ENCODE measurements around the gene FBXO34.
A peak's percentile ranks its signal among the peaks of the same experiment; 100 is the strongest.

FBXO34 gene

GRCh38 chr14:55347748-55348147 is 76.5 kb downstream of the FBXO34 start:
- DNase-seq (ENCODE audit: low read depth): no peak

- DNase-seq (ENCODE audit: low read depth): no peak
These were observed 77.7 kb downstream of the FBXO34 start for GRCh38 chr14:55348766-55349453.

GRCh38 chr14:55349565-55349964 is 78.3 kb downstream of the FBXO34 start:
- DNase-seq (ENCODE audit: low read depth): no peak

- DNase-seq (ENCODE audit: low read depth): no peak
These were observed 79.2 kb downstream of the FBXO34 start for GRCh38 chr14:55350461-55350860.

- DNase-seq (ENCODE audit: low read depth): no peak
These were observed 79.9 kb downstream of the FBXO34 start for GRCh38 chr14:55351111-55351510.

GRCh38 chr14:55352201-55352600 is 81.0 kb downstream of the FBXO34 start:
- DNase-seq (ENCODE audit: low read depth): no peak

- DNase-seq (ENCODE audit: low read depth): no peak
These were observed 82.7 kb downstream of the FBXO34 start for GRCh38 chr14:55353686-55354467.

- DNase-seq (ENCODE audit: low read depth): peak; percentile 33
These were observed 83.3 kb downstream of the FBXO34 start for GRCh38 chr14:55354500-55354899.

GRCh38 chr14:55355922-55356321 is 84.7 kb downstream of the FBXO34 start:
- no peak for DNase-seq (ENCODE audit: low read depth)

GRCh38 chr14:55356913-55357312 is 85.7 kb downstream of the FBXO34 start:
- DNase-seq (ENCODE audit: low read depth): no peak

- no peak for DNase-seq (ENCODE audit: low read depth)
These were observed 88.1 kb downstream of the FBXO34 start for GRCh38 chr14:55359307-55359706.

- DNase-seq (ENCODE audit: low read depth): peak; percentile 41
These were observed 90.0 kb downstream of the FBXO34 start for GRCh38 chr14:55361190-55361589.

- peak; percentile 59 for DNase-seq (ENCODE audit: low read depth)
These were observed 95.0 kb downstream of the FBXO34 start for GRCh38 chr14:55366271-55366670.

GRCh38 chr14:55370883-55371455 is 99.7 kb downstream of the FBXO34 start:
- no peak for DNase-seq (ENCODE audit: low read depth)

GRCh38 chr14:55372423-55372822 is 101.2 kb downstream of the FBXO34 start:
- DNase-seq (ENCODE audit: low read depth): no peak

GRCh38 chr14:55372825-55373224 is 101.6 kb downstream of the FBXO34 start:
- no peak for DNase-seq (ENCODE audit: low read depth)

GRCh38 chr14:55373784-55374705 is 102.8 kb downstream of the FBXO34 start:
- peak; percentile 36 for DNase-seq (ENCODE audit: low read depth)

- no peak for DNase-seq (ENCODE audit: low read depth)
These were observed 103.5 kb downstream of the FBXO34 start for GRCh38 chr14:55374771-55375170.

GRCh38 chr14:55377236-55377635 is 106.0 kb downstream of the FBXO34 start:
- DNase-seq (ENCODE audit: low read depth): no peak

GRCh38 chr14:55381040-55381439 is 109.8 kb downstream of the FBXO34 start:
- no peak for DNase-seq (ENCODE audit: low read depth)

- no peak for DNase-seq (ENCODE audit: low read depth)
These were observed 110.3 kb downstream of the FBXO34 start for GRCh38 chr14:55381561-55381960.

- DNase-seq (ENCODE audit: low read depth): no peak
These were observed 111.3 kb downstream of the FBXO34 start for GRCh38 chr14:55382483-55382882.

All from fibroblast of gingiva (primary cell).